ENCODE measurements around the gene RAB37.
A peak's percentile ranks its signal among the peaks of the same experiment; 100 is the strongest.

RAB37 gene

DNA sequence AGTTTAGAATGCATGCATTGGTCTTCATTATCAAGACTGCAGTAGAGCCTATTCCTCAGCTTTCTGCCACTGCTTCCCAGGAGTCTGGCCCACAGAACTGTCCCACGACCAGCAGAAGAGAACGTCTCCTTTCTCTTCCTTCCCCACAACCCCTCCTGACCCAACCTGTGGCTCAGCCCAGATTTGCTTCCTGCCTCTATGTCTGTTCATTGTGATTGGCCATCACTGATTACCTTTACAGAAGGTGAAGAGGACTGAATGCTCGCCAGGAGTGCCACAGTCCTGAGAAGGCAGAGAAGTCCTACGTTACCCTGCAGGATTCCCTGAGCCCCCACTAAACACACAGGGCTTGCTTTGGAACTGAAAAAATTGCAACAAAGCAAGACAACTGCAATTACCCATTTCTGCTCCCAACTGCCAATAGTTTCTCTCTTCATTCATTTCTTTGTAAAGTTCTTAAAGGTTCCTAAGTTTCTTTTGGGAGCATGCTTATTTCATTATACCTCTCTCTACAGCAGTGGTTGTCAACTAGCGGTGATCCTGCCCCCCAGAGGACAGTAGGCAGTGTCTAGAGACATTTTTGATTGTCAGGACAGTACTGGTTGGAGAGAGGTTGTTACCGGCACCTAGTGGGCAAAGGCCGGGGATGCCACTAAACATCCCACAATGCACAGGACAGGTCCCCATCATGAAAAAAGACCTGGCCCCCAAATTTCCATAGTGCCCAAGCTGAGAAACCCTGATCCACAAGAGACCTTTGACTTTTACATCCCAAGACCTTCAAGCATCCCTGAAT lies 43.6 kb downstream of the RAB37 start:
- peak in 1 of 2 donors; percentile 46 for DNase-seq

GRCh38 chr17:74782571-74782970 lies 45.5 kb downstream of the RAB37 start:
- DNase-seq = no peak

DNA sequence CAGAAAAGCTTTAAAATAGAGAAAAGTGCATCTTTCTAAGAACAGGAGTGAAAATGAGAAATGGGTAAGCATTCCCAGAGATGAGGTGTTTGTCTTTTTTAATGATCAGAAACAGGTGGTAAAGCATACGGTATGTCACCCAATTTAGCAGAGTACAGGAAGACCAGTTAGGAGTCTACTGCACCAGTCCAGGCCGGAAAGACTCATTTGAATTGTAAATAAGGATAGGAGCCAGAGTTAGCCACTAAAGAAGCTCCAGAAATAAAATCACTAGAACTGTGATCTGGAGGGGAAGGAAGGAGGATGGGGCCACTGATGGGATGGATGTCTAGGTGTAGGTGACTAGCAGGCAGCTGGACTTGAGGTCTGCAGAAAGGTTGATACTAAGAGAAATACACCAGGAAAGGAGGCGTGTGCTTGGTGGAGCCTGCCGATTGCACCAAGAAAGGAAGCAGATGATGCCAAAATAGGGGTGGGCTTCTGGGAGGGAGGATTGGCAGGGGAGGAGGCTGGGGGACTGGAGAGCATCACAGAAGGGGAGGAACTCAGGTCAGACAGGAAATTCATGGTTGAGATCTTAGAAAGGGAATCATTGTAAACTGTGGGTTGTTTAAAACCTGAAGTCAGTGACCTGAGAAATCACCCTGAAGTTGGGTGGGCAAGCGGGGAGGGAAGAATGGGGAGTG lies 47.2 kb downstream of the RAB37 start:
- DNase-seq = no peak

DNA sequence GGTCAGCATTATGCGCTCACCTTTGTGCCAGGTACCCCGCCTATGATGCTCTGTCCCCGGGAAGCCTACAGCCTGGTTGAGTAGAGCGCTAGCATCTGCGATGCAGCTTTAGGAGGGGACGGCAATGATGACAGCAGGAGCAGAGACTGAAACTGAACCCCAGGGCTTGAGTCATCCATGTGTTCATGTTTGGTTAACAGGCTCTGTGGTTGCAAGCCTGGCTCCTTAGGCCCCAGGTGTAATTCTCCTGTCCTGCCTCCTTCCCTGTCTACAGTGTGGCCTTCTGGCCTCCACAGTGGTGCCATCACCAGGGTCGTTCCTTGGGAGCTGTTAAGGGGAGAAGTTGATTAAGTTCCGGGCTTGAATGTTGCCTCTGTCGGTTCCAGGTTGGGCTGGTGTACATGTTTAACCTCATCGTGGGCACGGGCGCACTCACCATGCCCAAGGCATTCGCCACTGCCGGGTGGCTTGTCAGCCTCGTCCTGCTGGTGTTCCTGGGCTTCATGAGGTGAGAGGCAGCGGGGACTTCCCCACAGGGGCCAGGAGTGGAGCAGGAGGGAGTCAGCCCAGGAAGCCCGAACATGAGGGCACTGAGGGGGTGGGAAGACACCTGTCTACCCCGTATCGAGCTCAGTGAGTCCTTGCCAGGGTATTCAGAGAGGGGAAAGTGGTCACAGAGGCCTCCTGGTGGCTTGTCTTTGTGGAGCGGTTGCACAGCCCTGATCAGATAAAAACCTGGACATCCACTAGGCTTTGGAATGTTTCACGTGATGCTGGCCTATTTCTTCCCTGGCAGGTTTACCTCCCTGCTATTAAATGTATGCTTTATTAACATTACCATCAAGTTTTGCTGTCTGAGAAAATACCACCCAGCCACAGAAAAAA lies 48.3 kb downstream of the RAB37 start:
- no peak for DNase-seq

GRCh38 chr17:74785981-74786360 lies 48.9 kb downstream of the RAB37 start:
- no peak for DNase-seq

- no peak for DNase-seq
Observed at GRCh38 chr17:74786431-74787055, 49.5 kb downstream of the RAB37 start.

GRCh38 chr17:74790161-74791058 lies 53.4 kb downstream of the RAB37 start:
- DNase-seq = no peak

- DNase-seq = no peak
Observed at GRCh38 chr17:74792586-74793105, 55.6 kb downstream of the RAB37 start.

DNA sequence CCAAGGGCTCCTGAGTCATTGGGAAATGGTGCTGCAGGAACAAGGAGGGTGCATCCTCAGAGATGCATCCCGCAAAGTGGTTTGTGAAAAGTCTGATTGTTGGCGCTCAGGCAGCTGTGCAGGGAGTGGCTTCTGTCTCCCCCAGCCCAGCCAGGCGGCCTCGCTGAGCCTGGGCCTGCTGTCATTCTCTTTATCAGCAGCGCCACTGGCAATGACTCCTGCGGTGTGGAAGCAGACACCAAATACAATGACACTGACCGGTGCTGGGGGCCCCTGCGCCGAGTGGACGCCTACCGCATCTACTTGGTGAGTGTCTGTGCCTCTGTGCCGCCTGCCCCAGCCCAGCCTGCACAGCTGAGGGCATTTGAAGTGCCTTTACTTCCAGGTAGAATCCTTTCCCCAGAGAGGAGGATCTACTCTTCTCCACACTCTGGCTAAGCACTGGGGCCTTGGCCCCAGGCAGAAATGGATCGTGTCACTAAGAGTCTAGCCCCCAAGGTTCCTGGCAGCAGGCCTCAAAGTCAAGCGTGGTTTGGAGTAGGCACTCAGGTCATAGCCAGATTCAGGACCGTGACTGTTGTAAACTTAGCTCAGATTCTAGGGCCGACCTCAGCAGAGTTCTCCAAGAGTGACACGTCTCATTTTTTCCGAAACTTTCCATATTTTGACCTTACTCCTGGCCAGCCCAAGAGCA lies 58.4 kb downstream of the RAB37 start:
- no peak for DNase-seq

- no peak for DNase-seq
Observed at GRCh38 chr17:74796211-74796610, 59.2 kb downstream of the RAB37 start.

GRCh38 chr17:74796866-74797265 lies 59.8 kb downstream of the RAB37 start:
- DNase-seq = no peak
